Astrocyte of the spinal cord (primary cell): ENCODE measurements around the gene DNAJC5G.

Source experiments
- DNase-seq: peaks from one replicate; pipeline ENCODE4 v3.0.0; 2011; ENCODE audit warnings: low read depth, low spot score
- H3K4me3 ChIP-seq: 2 replicates; pipeline ENCODE4 v1.5.1; 2011; ENCODE audit warnings: low read depth, mild to moderate bottlenecking, low read length, moderate library complexity
- CTCF ChIP-seq: IDR thresholded peaks from 2 replicates; pipeline ENCODE4 v1.5.1; 2012; ENCODE audit warnings: low read depth, mild to moderate bottlenecking, low read length, inconsistent platforms
- in situ Hi-C: cut with HindIII; loops from 2 replicates; pipeline ENCODE4 v1.10.0; 2017; ENCODE audit warnings: low sequenced_read_pairs

Gene DNAJC5G

GRCh38 chr2:27250652-27251379 is 24.4 kb upstream of the DNAJC5G start:
- in situ Hi-C loops, result loop anchor here (25.0 kb wide), 1 partner anchor 139 kb away; the partner anchor contains the start of genes ABHD1 and CGREF1
- H3K4me3 ChIP-seq, result no peak overlapping the region
- no peak for TF ChIP-seq CTCF
- no peak for DNase-seq

DNA sequence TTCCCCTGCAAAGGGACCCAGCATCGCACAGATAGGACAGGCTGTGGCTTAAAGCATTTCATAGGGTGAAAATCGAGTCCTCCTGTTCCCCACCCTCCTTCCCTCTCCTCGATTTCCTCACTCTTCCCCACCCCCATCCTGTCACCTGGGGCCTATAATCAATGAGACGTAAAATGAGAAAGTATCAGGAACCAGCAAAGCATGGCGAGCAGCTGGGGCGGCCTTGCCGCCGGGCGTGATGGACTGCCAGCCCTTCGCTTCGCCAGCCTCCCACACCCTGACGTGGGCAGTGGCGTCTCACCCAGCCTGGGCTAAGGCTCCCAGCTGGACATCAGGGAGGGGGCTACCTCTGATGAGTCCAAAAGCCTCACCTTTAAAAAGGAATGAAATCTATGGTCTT is 23.5 kb upstream of the DNAJC5G start:
- DNase-seq, result no peak
- TF ChIP-seq CTCF, result no peak
- in situ Hi-C loops, result loop anchor here (25.0 kb wide), 1 partner anchor 139 kb away; the partner anchor contains the start of genes ABHD1 and CGREF1
- H3K4me3 ChIP-seq, result no peak overlapping the region

GRCh38 chr2:27255187-27255586 is 20.0 kb upstream of the DNAJC5G start:
- DNase-seq, result no peak
- in situ Hi-C loops, result loop anchor here (25.0 kb wide), 1 partner anchor 143 kb away; the partner anchor contains the start of genes ABHD1 and CGREF1
- no peak for TF ChIP-seq CTCF
- no peak overlapping the region for H3K4me3 ChIP-seq

DNA sequence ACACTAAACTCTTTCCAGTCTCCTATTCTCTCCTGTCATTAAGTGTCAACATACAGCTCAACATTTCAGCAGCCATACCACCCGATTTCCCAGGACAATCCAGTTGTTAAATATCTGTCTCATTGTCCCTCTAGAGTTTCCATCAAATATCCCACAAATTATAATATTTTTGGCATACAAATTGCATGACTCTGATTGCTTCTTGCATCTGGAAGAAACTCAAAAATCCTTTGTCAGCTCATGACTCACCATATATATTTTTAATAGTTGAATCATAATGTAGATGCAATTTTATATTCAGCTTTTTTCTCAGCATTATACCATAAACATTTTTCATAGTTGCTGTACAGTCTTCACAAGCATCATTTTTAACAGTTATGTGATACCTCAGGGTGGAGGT is 19.6 kb upstream of the DNAJC5G start:
- DNase-seq, result peak; percentile 24
- H3K4me3 ChIP-seq, result no peak overlapping the region
- in situ Hi-C loops, result loop anchor here (25.0 kb wide), 1 partner anchor 143 kb away; the partner anchor contains the start of genes ABHD1 and CGREF1
- no peak for TF ChIP-seq CTCF

GRCh38 chr2:27256855-27257454 is 18.3 kb upstream of the DNAJC5G start:
- H3K4me3 ChIP-seq, result no peak overlapping the region
- DNase-seq, result no peak
- no peak for TF ChIP-seq CTCF
- in situ Hi-C loops, result loop anchor here (25.0 kb wide), 1 partner anchor 145 kb away; the partner anchor contains the start of genes ABHD1 and CGREF1

- no peak for TF ChIP-seq CTCF
- H3K4me3 ChIP-seq, result no peak overlapping the region
- no peak for DNase-seq
- in situ Hi-C loops, result loop anchor here (25.0 kb wide), 1 partner anchor 146 kb away; the partner anchor contains the start of genes ABHD1 and CGREF1
Observed at GRCh38 chr2:27258051-27258450, 17.2 kb upstream of the DNAJC5G start.
